ENCODE data around the gene EHBP1L1. TPM values are rescaled to one million over a fixed set of nuclear protein-coding genes. Genes with fewer than 3 reads are reported as not detected.

EHBP1L1 gene
- total and polyA plus RNA-seq, 2 of the 8 experiments (the other 6 are each of a cell fraction or from before 2014, with no cell fraction given) = 4.3 to 6.6 TPM

DNA sequence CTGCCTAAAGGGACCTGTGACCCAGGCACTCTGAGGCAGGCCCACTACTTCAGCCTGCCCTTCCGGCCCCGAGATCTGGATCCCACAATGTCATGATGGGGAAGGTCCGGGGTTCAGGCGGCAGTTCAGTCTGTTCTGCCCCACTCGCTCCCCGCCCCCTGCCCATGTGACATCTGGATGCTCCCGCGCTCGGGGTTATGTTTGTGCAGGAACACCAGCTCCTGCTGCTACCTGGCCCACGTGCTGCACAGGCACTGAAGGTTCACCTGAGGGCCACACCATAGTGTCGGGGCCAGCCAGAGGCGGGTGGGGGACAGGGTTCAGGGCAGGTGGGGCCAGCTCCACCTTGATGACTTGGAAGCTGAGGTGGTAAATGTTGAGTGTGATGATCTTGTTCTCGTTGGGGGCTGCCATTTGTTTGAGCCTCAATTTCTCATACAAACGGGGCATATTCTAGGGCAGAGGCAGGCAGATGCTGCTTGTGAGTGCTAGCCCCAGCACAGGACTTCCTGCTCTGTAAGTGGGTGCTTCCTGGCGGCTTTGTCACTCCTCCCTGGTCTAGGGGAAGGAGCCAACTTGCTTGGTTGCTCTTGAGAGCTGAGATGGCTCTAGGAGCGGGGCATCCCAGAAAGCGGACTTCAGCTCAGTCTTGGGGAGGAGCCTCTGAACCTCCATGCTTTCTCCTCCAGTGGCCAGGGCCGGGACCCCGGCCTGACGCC lies 57.7 kb downstream of the EHBP1L1 start:
- no peaks in the 10 kb centered on the region for H3K9me3 ChIP-seq (ENCODE audit: insufficient read depth in 2 of 2, low read depth in 1 of 2, low read length in 1 of 2)
- H3K79me2 ChIP-seq (ENCODE audit: control insufficient read depth in 1 of 2, insufficient read depth in 2 of 2, low read length in 2 of 2) = no peaks in the 10 kb centered on the region
- no peak overlapping the region for H2BK15ac ChIP-seq (ENCODE audit: low read length)
- H3K23me2 ChIP-seq (ENCODE audit: low read depth, low read length) = peaks cover 3% of the 10 kb centered on the region; the same call in 1 of the 2 replicates
- H4K5ac ChIP-seq (ENCODE audit: insufficient read length, low read depth, low read length) = no peak overlapping the region
- no peak overlapping the region for H4K91ac ChIP-seq (replicated peaks; ENCODE audit: insufficient read length, low read length)
- no peaks in the 10 kb centered on the region for H3K27me3 ChIP-seq (replicated peaks in 1 of 4; ENCODE audit: control insufficient read depth in 3 of 4, extremely low read depth in 1 of 4, insufficient read depth in 3 of 4, low read length in 3 of 4)
- no peak overlapping the region for H2AFZ ChIP-seq (ENCODE audit: low read length)
- no peak overlapping the region for H3K27ac ChIP-seq (ENCODE audit: low read depth, low read length)
- H3K18ac ChIP-seq (ENCODE audit: extremely low read depth, low read length) = no peak overlapping the region
- no peak overlapping the region for H3K23ac ChIP-seq (ENCODE audit: insufficient read length)
- peaks cover 10 to 50% (median 36%) of the 10 kb centered on the region in 4 experiments; a peak in 7 of 8 replicates for H3K36me3 ChIP-seq (ENCODE audit: control insufficient read depth in 2 of 4, insufficient read depth in 4 of 4, low read length in 3 of 4)
- H2BK12ac ChIP-seq (ENCODE audit: low read depth, low read length) = no peak overlapping the region
- H3K9ac ChIP-seq (replicated peaks in 1 of 4; ENCODE audit: extremely low read depth in 1 of 4, low read depth in 3 of 4, low read length in 3 of 4) = no peak overlapping the region
- H3K4me1 ChIP-seq (replicated peaks in 1 of 4; ENCODE audit: control insufficient read depth in 3 of 4, insufficient read depth in 4 of 4, low read length in 3 of 4) = peaks cover 0 to 11% (median 5%) of the 10 kb centered on the region in 4 experiments; a peak in 6 of 7 replicates
- POLR2A ChIA-PET (ENCODE audit: partially characterized antibody) = interaction anchor here (1.1 to 2.4 kb wide), 6 partner anchors 10 to 79 kb away, joined by 3 to 8 read pairs (median 5); partner anchors contain the start of gene KAT5
- H3K4me3 ChIP-seq (ENCODE audit: extremely low read depth in 1 of 4, insufficient read depth in 2 of 4, low read depth in 3 of 4, low read length in 4 of 4) = no peak overlapping the region
- peak overlapping the region; percentile 51; the same call in 1 of the 2 replicates for H4K8ac ChIP-seq (ENCODE audit: extremely low read depth, insufficient read depth, low read length)
- H3K79me1 ChIP-seq (ENCODE audit: low read depth, low read length) = peaks cover 4% of the 10 kb centered on the region; the same call in 1 of the 2 replicates
- no peak overlapping the region for H3K4me2 ChIP-seq (ENCODE audit: insufficient read depth in 1 of 2, low read depth in 2 of 2, low read length in 2 of 2)
- no peak overlapping the region for H3K56ac ChIP-seq (replicated peaks; ENCODE audit: insufficient read length, low read depth, low read length)
- CTCF ChIA-PET (ENCODE audit: partially characterized antibody) = interaction anchor here (0.6 to 2.4 kb wide), 10 partner anchors 8 to 251 kb away, joined by 3 to 11 read pairs (median 4); no protein-coding TSS in a partner anchor
- 95% methylated on average over 18 of the region's 20 CpGs; no CpG with 5 or more reads in 1 of the 2 experiments for WGBS, 2 experiments (ENCODE audit: extremely low coverage in 1 of 2, insufficient coverage in 1 of 2, insufficient read length in 1 of 2, insufficient replicate concordance in 2 of 2, low coverage in 1 of 2, low lambda C conversion rate in 2 of 2, missing lambda C conversion rate in 1 of 2)
- no peak overlapping the region for H3K4ac ChIP-seq (replicated peaks; ENCODE audit: insufficient read length, low read depth, low read length)
- no peak overlapping the region for H2BK5ac ChIP-seq (ENCODE audit: low read depth, low read length)
- H2BK20ac ChIP-seq (ENCODE audit: low read length) = no peak overlapping the region
- H2AK5ac ChIP-seq (ENCODE audit: low read depth, low read length) = no peak overlapping the region
- DNase-seq (ENCODE audit: low read depth in 1 of 2, low spot score in 2 of 2) (no peak), FAIRE-seq (no peak)
- no peak overlapping the region for H3K14ac ChIP-seq (ENCODE audit: insufficient read length)
- no peak overlapping the region for H2BK120ac ChIP-seq (replicated peaks; ENCODE audit: low read depth, low read length)
- TF ChIP-seq SAP30 (IDR thresholded peaks at IDR 0.05; ENCODE audit: insufficient read depth, insufficient replicate concordance, low read length) = no peak
- no peak for TF ChIP-seq RXRA (IDR thresholded peaks at IDR 0.05; ENCODE audit: insufficient read depth, low read depth, low read length)
- no peak for TF ChIP-seq CHD2 (IDR thresholded peaks at IDR 0.05; ENCODE audit: low read length)
- TF ChIP-seq GABPA (IDR thresholded peaks at IDR 0.05; ENCODE audit: borderline replicate concordance, insufficient read depth, low read length) = no peak
- TF ChIP-seq MAFK (IDR thresholded peaks at IDR 0.05; ENCODE audit: low read depth, low read length) = no peak
- no peak for TF ChIP-seq POU5F1 (IDR thresholded peaks at IDR 0.05; ENCODE audit: low read depth, low read length)
- no peak for TF ChIP-seq EGR1 (IDR thresholded peaks at IDR 0.05; ENCODE audit: borderline replicate concordance, low read depth, low read length)
- TF ChIP-seq TAF7 (optimal IDR thresholded peaks at IDR 0.05; ENCODE audit: borderline replicate concordance, low read depth, low read length) = no peak
- no peak for TF ChIP-seq SUZ12 (IDR thresholded peaks at IDR 0.05; ENCODE audit: low read length)
- TF ChIP-seq SP1 (IDR thresholded peaks at IDR 0.05; ENCODE audit: low read depth, low read length) = no peak
- no peak for TF ChIP-seq POLR2AphosphoS5 (IDR thresholded peaks at IDR 0.05; ENCODE audit: low read depth, low read length)
- TF ChIP-seq HDAC6 (IDR thresholded peaks at IDR 0.05; ENCODE audit: low read depth, low read length) = no peak
- peaks cover 0 to 21% of the 10 kb centered on the region in 2 experiments for H4K20me1 ChIP-seq (replicated peaks in 1 of 2; ENCODE audit: control insufficient read depth in 1 of 2, insufficient read depth in 2 of 2, low read length in 2 of 2)
